A673 (cell line): Measurements from ENCODE around the gene SMARCA4. TPM values are rescaled to one million over a fixed set of nuclear protein-coding genes. Genes with fewer than 3 reads are reported as not detected.
"Not testable (repeated sequence)": the region's sequence is repeated elsewhere in the genome, so short reads cannot be mapped to it uniquely, and the experiment has no call there.

Source experiments
- BruUV-seq: library from RNA; stranded (reverse); fragments of 400-500 nt; replicated peaks from 2 replicates; lab custom pipeline; 2021; lab: Mats Ljungman, UMichigan
- CTCF ChIA-PET: fragments of 300-600 bp; sonication (Branson Sonifier 250); formaldehyde crosslinking; loops from one replicate; lab custom pipeline; 2022; ENCODE audit warnings: antibody characterized with exemption; lab: Charles Lee
- POLR2A ChIA-PET: fragments of 300-600 bp; sonication (Branson Sonifier 250); formaldehyde crosslinking; loops from one replicate; lab custom pipeline; 2022; ENCODE audit warnings: antibody characterized with exemption; ENCODE audit not compliant: low non-redundant PET; lab: Charles Lee
- DNase-seq: peaks from one replicate; pipeline ENCODE4 v3.0.0-alpha.2; 2015; ENCODE audit warnings: low spot score
- H3K27ac ChIP-seq: fragments of 200-600 bp; sonication (generic); 2 replicates; pipeline ENCODE4 v1.5.1; 2016; ENCODE audit warnings: mixed run types, low read depth, mild to moderate bottlenecking, mixed read lengths, antibody characterized with exemption, low read length; ENCODE audit not compliant: poor library complexity, severe bottlenecking
- H3K27me3 ChIP-seq: fragments of 200-600 bp; sonication (generic); replicated peaks from 2 replicates; pipeline ENCODE4 v1.6.1; 2017; ENCODE audit warnings: mixed run types, low read depth, mild to moderate bottlenecking, mixed read lengths, antibody characterized with exemption, low read length; ENCODE audit not compliant: insufficient read depth, poor library complexity
- H3K36me3 ChIP-seq: fragments of 200-600 bp; sonication (generic); 2 replicates; pipeline ENCODE4 v1.6.1; 2016; ENCODE audit warnings: mixed run types, mild to moderate bottlenecking, mixed read lengths, antibody characterized with exemption, low read length; ENCODE audit not compliant: insufficient read depth, poor library complexity, severe bottlenecking
- H3K4me1 ChIP-seq: fragments of 200-600 bp; sonication (generic); 2 replicates; pipeline ENCODE4 v1.6.1; 2017; ENCODE audit warnings: mixed run types, mild to moderate bottlenecking, mixed read lengths, antibody characterized with exemption, low read length; ENCODE audit not compliant: insufficient read depth, poor library complexity, severe bottlenecking
- H3K4me3 ChIP-seq: fragments of 200-600 bp; sonication (generic); 2 replicates; pipeline ENCODE4 v1.5.1; 2016; ENCODE audit warnings: low read depth, mixed run types, mild to moderate bottlenecking, mixed read lengths, low read length; ENCODE audit not compliant: poor library complexity, severe bottlenecking
- H3K9me3 ChIP-seq: fragments of 200-600 bp; sonication (generic); 2 replicates; pipeline ENCODE4 v1.6.1; 2016; ENCODE audit warnings: mixed run types, low read depth, mild to moderate bottlenecking, mixed read lengths, antibody characterized with exemption, low read length; ENCODE audit not compliant: poor library complexity, severe bottlenecking
- CTCF ChIP-seq: fragments of 300-800, 200-600 bp; sonication (generic); conservative IDR thresholded peaks from 2 replicates; pipeline ENCODE4 v1.5.1; 2017; ENCODE audit warnings: low read depth, mild to moderate bottlenecking, antibody characterized with exemption, low read length, moderate library complexity, mixed read lengths
- EZH2 ChIP-seq: fragments of 200-600 bp; sonication (generic); IDR thresholded peaks from 2 replicates; pipeline ENCODE4 v1.6.1; 2017; ENCODE audit warnings: borderline replicate concordance, low read depth, mild to moderate bottlenecking, mixed read lengths, antibody characterized with exemption, low read length; ENCODE audit not compliant: poor library complexity, severe bottlenecking
- intact Hi-C: fragments of 100-400 bp; cut with micrococcal nuclease; formaldehyde crosslinking; loops from one replicate; pipeline ENCODE4 v1.10.0; 2022; ENCODE audit not compliant: unreplicated experiment
- total RNA-seq: library from RNA; stranded (reverse); gene quantifications from 2 replicates; pipeline ENCODE4 v1.2.3, GENCODE V29; 2021

Gene SMARCA4
- total RNA-seq, 1 experiment from 2014 or later: 307 TPM

- H3K4me1 ChIP-seq: no peaks in the 10 kb centered on the region
- no peaks in the 10 kb centered on the region for H3K27me3 ChIP-seq
- no peaks in the 10 kb centered on the region for H3K9me3 ChIP-seq
- CTCF ChIA-PET: interaction anchor here (0.5 to 1.4 kb wide), 16 partner anchors 10 to 457 kb away, joined by 3 to 20 read pairs (median 4); no protein-coding TSS in a partner anchor
- intact Hi-C loops: loop anchor here (5.0 kb wide), 1 partner anchor 196 kb away; no protein-coding TSS in a partner anchor
- H3K27ac ChIP-seq: no peak overlapping the region
- peak; percentile 64 for TF ChIP-seq CTCF
- TF ChIP-seq EZH2: no peak
- peak; percentile 89 for DNase-seq
- H3K36me3 ChIP-seq: no peaks in the 10 kb centered on the region
- POLR2A ChIA-PET: interaction anchor here (0.6 kb wide), 1 partner anchor 57 kb away, joined by 3 read pairs; no protein-coding TSS in a partner anchor
- BruUV-seq: no TSS peak
- H3K4me3 ChIP-seq: peak overlapping the region; percentile 15
Observed at GRCh38 chr19:10936661-10937084, 24.2 kb upstream of the SMARCA4 start.

GRCh38 chr19:10941649-10942048 is 19.2 kb upstream of the SMARCA4 start:
- ChIA-PET POLR2A (interaction anchor here (0.6 kb wide), 4 partner anchors 13 to 224 kb away, joined by 3 to 12 read pairs (median 4); partner anchors contain the start of gene DNM2), CTCF (interaction anchor here (0.6 to 1.4 kb wide), 7 partner anchors 10 to 541 kb away, joined by 3 to 8 read pairs (median 3); no protein-coding TSS in a partner anchor)
- H3K4me1 ChIP-seq, H3K9me3 ChIP-seq, H3K27me3 ChIP-seq, BruUV-seq, H3K4me3 ChIP-seq, H3K27ac ChIP-seq, H3K36me3 ChIP-seq, DNase-seq: not testable (repeated sequence)
- intact Hi-C loops: loop anchor here (10.0 kb wide), 2 partner anchors 153 to 263 kb away; no protein-coding TSS in a partner anchor

GRCh38 chr19:10943412-10943811 is 17.4 kb upstream of the SMARCA4 start:
- H3K36me3 ChIP-seq, H3K27ac ChIP-seq, H3K9me3 ChIP-seq, H3K4me3 ChIP-seq, BruUV-seq, H3K27me3 ChIP-seq, DNase-seq, CTCF ChIA-PET, POLR2A ChIA-PET: not testable (repeated sequence)
- intact Hi-C loops: loop anchor here (10.0 kb wide), 2 partner anchors 151 to 261 kb away; no protein-coding TSS in a partner anchor
- H3K4me1 ChIP-seq: peaks cover 23% of the 10 kb centered on the region

- H3K36me3 ChIP-seq: no peaks in the 10 kb centered on the region
- intact Hi-C loops: loop anchor here (10.0 kb wide), 2 partner anchors 150 to 260 kb away; no protein-coding TSS in a partner anchor
- peaks cover 25% of the 10 kb centered on the region for H3K4me1 ChIP-seq
- CTCF ChIA-PET: interaction anchor here (0.6 kb wide), 1 partner anchor 56 kb away, joined by 4 read pairs; no protein-coding TSS in a partner anchor
- no peaks in the 10 kb centered on the region for H3K9me3 ChIP-seq
- no peaks in the 10 kb centered on the region for H3K27me3 ChIP-seq
- no peak for TF ChIP-seq EZH2
- no peak for TF ChIP-seq CTCF
- no TSS peak for BruUV-seq
- POLR2A ChIA-PET: no interaction called here
- DNase-seq: peak; percentile 55
- H3K4me3 ChIP-seq: no peak overlapping the region
- H3K27ac ChIP-seq: no peak overlapping the region
Observed at GRCh38 chr19:10945264-10945663, 15.6 kb upstream of the SMARCA4 start.
